T-helper 1 cell treated with Interleukin-12 subunit alpha and Interleukin-12 subunit beta and Interleukin-4 antibody, amounts not matched to agents 30 μg/mL and 1 μg/mL, for 36 hours (primary cell): ENCODE results near the gene HMCN1.
"Not testable (repeated sequence)": the region's sequence is repeated elsewhere in the genome, so short reads cannot be mapped to it uniquely, and the experiment has no call there.

Experiments used
- H3K27ac Mint-ChIP-seq: one replicate; pipeline ENCODE4 v1.8.0; 2021; ENCODE audit warnings: mild to moderate bottlenecking, mixed read lengths
- H3K27me3 Mint-ChIP-seq: one replicate; pipeline ENCODE4 v1.8.0; 2021; ENCODE audit warnings: low read depth, mixed read lengths
- H3K36me3 Mint-ChIP-seq: one replicate; pipeline ENCODE4 v1.8.0; 2021; ENCODE audit warnings: low read depth, mixed read lengths
- H3K4me1 Mint-ChIP-seq: one replicate; pipeline ENCODE4 v1.8.0; 2021; ENCODE audit warnings: low read depth, mixed read lengths
- H3K4me3 Mint-ChIP-seq: one replicate; pipeline ENCODE4 v1.8.0; 2021; ENCODE audit warnings: mild to moderate bottlenecking, moderate library complexity, mixed read lengths
- H3K9me3 Mint-ChIP-seq: one replicate; pipeline ENCODE4 v1.8.0; 2021; ENCODE audit warnings: mixed read lengths

The HMCN1 gene

DNA sequence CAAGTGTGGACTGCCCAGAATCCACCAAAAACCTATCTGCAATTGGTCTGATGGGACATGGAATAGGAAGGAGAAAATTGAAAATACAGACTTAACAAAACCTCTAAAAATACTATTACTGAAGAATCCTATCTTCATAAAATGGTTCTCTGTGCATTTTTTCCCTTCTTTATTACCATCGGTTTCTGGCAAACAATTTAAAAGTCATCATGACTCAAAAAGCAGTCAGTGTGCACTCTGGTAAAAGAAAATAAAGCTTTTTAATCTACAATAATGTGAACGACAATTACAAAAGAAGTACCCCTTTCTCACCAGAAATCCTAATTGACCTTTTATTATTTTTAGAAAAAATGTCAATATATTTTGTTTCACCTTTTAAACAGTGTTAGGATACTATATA is 454.5 kb downstream of the HMCN1 start:
- Mint-ChIP-seq H3K27ac (no peak overlapping the region), H3K9me3 (no peaks in the 10 kb centered on the region), H3K4me1 (peaks cover 15% of the 10 kb centered on the region), H3K27me3 (peaks cover 11% of the 10 kb centered on the region), H3K4me3 (no peak overlapping the region), H3K36me3 (peaks cover 1% of the 10 kb centered on the region)

DNA sequence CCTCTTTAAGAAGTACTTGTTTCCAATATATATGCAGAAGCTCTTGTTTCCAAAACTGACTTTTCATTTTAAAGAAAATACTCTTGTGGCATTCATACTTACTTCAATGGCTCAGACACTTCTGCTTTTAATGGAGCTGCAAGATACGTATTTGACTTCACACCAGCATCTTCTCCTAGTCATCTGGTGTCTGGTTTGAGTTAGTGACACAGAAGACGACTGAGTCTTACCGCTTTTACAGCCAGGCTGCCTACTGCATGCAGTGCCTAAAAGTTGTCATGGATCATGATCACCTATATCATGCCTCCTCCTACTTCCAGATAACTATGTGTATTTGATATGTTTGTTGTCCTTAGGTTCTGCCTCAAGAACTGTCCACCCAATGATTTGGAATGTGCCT is 455.0 kb downstream of the HMCN1 start:
- Mint-ChIP-seq H3K4me1 (peaks cover 13% of the 10 kb centered on the region), H3K4me3 (no peak overlapping the region), H3K27me3 (peaks cover 12% of the 10 kb centered on the region), H3K36me3 (peaks cover 1% of the 10 kb centered on the region), H3K27ac (no peak overlapping the region), H3K9me3 (no peaks in the 10 kb centered on the region)

DNA sequence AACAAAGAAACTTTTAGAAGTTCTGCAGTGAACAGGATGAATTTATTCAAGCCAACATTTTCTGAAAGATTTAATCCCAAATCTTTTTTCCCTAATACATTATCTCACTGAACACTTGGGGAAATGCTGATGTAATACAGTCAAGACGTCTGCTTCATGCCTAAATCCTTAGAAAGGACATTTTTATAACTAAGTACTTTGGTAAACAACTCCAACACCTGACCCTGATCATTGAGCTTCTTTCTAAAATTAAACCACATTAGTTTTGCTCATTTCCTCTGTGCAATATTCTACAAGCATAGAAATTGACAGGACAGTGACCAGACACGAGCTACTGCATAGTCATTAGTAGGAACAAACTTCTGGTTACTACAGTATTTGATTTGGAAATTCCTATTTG is 457.3 kb downstream of the HMCN1 start:
- Mint-ChIP-seq H3K27ac (no peak overlapping the region), H3K27me3 (peaks cover 20% of the 10 kb centered on the region), H3K36me3 (peaks cover 1% of the 10 kb centered on the region), H3K4me1 (peaks cover 13% of the 10 kb centered on the region), H3K9me3 (no peaks in the 10 kb centered on the region), H3K4me3 (no peak overlapping the region)

DNA sequence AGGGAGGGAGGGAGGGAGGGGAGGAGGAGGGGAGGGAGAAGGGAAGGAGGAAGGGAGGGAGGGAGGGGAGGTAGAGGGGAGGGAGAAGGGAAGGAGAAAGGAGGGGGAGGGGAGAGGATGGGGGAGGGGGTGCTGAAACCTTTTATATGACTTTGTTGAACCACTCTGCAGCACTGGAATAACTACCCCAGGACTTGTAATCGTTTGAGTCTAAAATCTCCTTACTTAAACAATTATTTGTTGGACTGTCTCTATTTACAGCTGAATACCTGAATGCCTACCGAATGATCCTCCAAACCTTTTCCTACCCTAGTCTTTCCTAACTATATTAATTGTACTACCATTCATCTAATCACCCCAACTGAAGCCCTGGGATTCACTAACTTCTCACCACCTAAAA is 459.0 kb downstream of the HMCN1 start:
- Mint-ChIP-seq H3K4me3 (no peak overlapping the region), H3K36me3 (no peaks in the 10 kb centered on the region), H3K4me1 (peaks cover 6% of the 10 kb centered on the region), H3K9me3 (no peaks in the 10 kb centered on the region), H3K27me3 (peaks cover 26% of the 10 kb centered on the region), H3K27ac (no peak overlapping the region)

DNA sequence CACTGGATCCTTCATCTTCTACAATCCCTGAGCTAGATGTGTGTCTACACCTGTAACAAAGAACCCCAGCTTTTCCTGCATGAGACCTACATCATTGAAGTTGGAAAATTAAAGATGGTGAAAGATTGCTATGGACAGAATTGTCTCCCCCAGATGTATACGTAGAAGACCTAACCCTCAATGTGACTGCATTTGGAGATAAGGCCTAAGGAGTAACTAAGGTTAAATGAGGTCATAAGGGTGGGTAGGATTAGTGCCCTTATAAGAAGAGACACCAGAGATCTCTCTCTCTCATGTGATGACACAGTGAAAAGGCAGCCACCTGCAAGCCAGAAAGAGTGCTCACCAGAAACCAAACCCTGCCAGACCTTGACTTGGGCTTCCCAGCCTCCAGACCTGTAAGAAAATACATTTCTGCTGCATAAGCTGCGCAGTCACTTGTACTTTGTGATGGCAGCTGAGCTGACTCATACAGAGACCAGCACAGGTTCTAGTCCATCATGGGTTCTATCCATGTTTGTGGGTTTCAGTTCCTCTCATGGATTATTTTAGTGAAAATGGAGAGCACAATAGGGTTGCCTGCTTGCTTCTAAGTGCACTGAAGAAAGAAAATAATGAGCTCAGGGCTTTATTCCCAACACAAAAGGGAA is 460.0 kb downstream of the HMCN1 start:
- Mint-ChIP-seq H3K9me3 (no peaks in the 10 kb centered on the region), H3K27me3 (peaks cover 29% of the 10 kb centered on the region), H3K4me1 (peaks cover 2% of the 10 kb centered on the region), H3K27ac (no peak overlapping the region), H3K36me3 (no peaks in the 10 kb centered on the region), H3K4me3 (no peak overlapping the region)

DNA sequence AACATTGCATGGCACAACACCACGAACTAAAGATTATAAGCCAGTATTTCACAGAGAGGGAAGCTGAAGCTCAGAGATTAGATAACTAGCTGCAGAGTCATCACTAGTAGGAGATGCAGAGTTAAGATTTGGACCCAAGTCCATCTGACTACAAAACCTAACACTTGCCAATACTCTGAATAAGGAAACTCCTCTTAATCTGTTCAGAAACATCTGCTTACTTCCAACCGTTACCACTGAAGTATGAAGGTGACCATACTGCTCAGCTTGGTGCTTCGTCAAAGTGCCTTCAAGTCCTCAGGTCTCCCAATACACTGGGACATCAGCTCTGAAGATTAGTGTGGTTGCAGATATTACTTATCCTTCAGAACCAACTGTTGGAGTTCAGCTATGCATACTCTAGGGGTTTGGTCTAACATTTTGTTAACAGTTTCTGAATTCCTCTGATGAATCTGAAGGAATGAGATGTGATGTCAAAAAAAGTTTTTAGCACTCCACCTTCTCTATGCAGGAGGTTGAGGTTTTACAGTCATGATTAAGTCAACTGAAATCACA is 461.3 kb downstream of the HMCN1 start:
- Mint-ChIP-seq H3K27me3 (peaks cover 35% of the 10 kb centered on the region), H3K9me3 (no peaks in the 10 kb centered on the region), H3K36me3 (no peaks in the 10 kb centered on the region), H3K27ac (no peak overlapping the region), H3K4me1 (peaks cover 2% of the 10 kb centered on the region), H3K4me3 (no peak overlapping the region)

DNA sequence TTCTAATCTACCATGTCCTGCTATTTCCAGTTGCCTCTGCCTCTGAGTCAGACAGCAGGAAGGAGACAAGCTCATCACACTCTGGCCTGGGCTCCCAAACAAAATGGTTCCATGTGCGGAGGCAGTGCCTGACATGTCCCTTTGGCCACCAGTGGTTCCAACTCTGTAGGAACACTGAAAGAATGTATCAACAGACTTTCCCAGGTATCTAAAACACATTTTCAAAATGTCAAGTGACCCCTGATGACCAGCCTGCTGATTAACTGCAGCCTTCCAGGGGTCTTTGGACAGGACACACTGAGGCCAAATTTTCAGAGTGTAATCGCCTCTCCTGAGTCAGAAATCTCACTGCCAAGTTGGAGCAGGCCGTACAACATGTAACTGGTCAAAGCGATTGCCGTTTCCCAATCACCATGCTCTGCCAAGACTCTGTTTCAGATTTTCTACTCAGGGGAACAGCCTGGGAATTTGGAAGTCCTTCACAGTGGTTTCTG is 468.1 kb downstream of the HMCN1 start:
- Mint-ChIP-seq H3K27ac (no peak overlapping the region), H3K36me3 (no peaks in the 10 kb centered on the region), H3K4me3 (no peak overlapping the region), H3K27me3 (peaks cover 67% of the 10 kb centered on the region), H3K4me1 (peaks cover 2% of the 10 kb centered on the region), H3K9me3 (no peaks in the 10 kb centered on the region)

GRCh38 chr1:186202776-186203175 is 468.6 kb downstream of the HMCN1 start:
- peaks cover 67% of the 10 kb centered on the region for H3K27me3 Mint-ChIP-seq
- no peaks in the 10 kb centered on the region for H3K36me3 Mint-ChIP-seq
- no peak overlapping the region for H3K4me3 Mint-ChIP-seq
- no peaks in the 10 kb centered on the region for H3K9me3 Mint-ChIP-seq
- H3K27ac Mint-ChIP-seq = no peak overlapping the region
- H3K4me1 Mint-ChIP-seq = peaks cover 2% of the 10 kb centered on the region

DNA sequence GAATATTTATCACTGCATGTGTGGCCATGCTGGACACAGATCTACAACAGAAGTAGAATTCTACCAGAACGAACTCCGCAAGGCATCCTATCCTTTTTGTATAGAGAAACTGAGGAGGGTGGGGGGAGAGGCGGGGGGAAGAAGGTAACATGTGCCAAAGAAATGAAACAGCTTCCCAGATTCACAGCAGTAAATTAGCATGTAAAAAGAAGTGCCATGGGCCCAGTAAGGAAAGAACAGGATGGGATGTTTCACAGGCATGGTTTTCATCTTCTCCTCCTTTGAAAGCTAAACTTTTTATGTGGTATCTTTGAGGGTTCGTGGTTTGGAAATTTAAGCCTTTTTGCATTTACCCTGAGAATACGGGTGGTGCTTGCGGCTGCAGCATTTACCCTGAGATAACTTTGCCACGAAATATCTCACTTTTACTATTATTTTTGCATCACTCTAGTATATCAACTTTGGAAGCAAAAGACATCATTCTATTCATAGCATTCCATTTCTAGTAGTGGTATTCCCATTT is 471.9 kb downstream of the HMCN1 start:
- Mint-ChIP-seq H3K4me1 (peaks cover 2% of the 10 kb centered on the region), H3K36me3 (no peaks in the 10 kb centered on the region), H3K27ac (no peak overlapping the region), H3K27me3 (peaks cover 62% of the 10 kb centered on the region), H3K9me3 (no peaks in the 10 kb centered on the region), H3K4me3 (no peak overlapping the region)

- H3K27me3 Mint-ChIP-seq = peaks cover 57% of the 10 kb centered on the region
- no peak overlapping the region for H3K4me3 Mint-ChIP-seq
- H3K27ac Mint-ChIP-seq = no peak overlapping the region
- H3K9me3 Mint-ChIP-seq = no peaks in the 10 kb centered on the region
- H3K4me1 Mint-ChIP-seq = peaks cover 2% of the 10 kb centered on the region
- H3K36me3 Mint-ChIP-seq = no peaks in the 10 kb centered on the region
Observed at GRCh38 chr1:186207391-186208085, 473.3 kb downstream of the HMCN1 start.

DNA sequence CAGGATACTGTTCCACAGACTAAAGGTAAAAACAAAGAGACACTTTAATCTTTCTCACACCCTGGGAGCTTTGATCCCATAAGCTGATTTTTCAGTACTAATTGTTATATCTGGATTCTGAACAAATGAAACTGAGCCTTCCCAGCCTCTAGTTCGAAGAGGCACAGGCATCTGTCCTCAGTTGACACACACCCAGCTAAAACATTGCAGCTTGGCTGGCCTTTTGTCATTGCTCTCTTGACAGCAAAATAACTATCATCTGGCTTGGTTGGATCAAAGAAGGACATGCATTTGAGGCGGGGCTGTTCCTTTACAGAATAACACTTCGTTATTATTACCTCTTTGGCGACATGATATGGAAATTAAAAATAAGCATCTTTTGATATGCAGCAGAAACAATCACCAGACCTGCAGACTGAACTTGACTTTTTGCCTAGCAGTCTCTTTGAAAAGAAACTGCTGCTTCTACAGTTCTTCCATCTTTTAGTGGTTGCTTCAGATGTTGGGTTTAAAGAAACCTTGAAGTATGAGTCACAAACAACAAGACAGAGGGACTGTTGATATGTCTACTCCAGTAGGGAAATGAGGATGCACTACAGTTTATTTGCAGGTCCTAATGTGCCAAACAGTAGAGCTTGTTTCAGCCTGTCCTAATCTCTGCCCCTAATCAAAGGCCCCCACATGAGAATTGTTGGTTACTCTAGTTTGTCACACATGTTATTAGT is 474.4 kb downstream of the HMCN1 start:
- H3K4me3 Mint-ChIP-seq = no peak overlapping the region
- peaks cover 2% of the 10 kb centered on the region for H3K4me1 Mint-ChIP-seq
- H3K27me3 Mint-ChIP-seq = peaks cover 50% of the 10 kb centered on the region
- H3K27ac Mint-ChIP-seq = no peak overlapping the region
- no peaks in the 10 kb centered on the region for H3K9me3 Mint-ChIP-seq
- no peaks in the 10 kb centered on the region for H3K36me3 Mint-ChIP-seq

DNA sequence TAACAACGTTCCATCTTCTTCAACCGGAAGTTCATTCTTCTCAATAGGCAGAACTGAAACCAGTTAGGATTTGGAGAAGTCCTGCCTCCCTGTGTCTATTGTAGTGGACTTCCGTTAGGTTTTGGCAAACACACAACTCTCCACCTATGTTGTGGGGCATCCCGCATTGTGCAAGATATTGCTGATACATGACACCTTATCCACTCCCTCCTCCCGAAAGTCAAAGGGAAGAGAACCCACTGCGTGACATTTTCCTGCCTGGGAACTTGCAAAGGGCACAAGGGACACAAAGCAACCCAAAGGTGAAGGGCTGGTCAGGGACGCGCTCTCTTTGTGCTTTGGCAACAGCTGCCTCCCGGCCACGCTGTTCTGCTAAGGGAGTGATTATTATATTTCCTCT is 476.1 kb downstream of the HMCN1 start:
- Mint-ChIP-seq H3K4me3 (no peak overlapping the region), H3K4me1 (peaks cover 2% of the 10 kb centered on the region), H3K27me3 (peaks cover 46% of the 10 kb centered on the region), H3K9me3 (no peaks in the 10 kb centered on the region), H3K36me3 (no peaks in the 10 kb centered on the region), H3K27ac (no peak overlapping the region)

GRCh38 chr1:186211583-186211982 is 477.4 kb downstream of the HMCN1 start:
- H3K27me3 Mint-ChIP-seq = peaks cover 37% of the 10 kb centered on the region
- not testable (repeated sequence) for H3K4me1 Mint-ChIP-seq, H3K4me3 Mint-ChIP-seq, H3K9me3 Mint-ChIP-seq, H3K27ac Mint-ChIP-seq, H3K36me3 Mint-ChIP-seq

- Mint-ChIP-seq H3K27ac (no peak overlapping the region), H3K9me3 (no peaks in the 10 kb centered on the region), H3K36me3 (no peaks in the 10 kb centered on the region)
Observed at GRCh38 chr1:186212568-186213224, 478.5 kb downstream of the HMCN1 start.

More at GRCh38 chr1:186212568-186213224, 478.5 kb downstream of the HMCN1 start:
- Mint-ChIP-seq H3K27me3 (peaks cover 28% of the 10 kb centered on the region), H3K4me3 (no peak overlapping the region), H3K4me1 (no peaks in the 10 kb centered on the region)
